ENCODE measurements around the gene RICTOR.
"Not testable (repeated sequence)": the region's sequence is repeated elsewhere in the genome, so short reads cannot be mapped to it uniquely, and the experiment has no call there.

RICTOR gene

GRCh38 chr5:39006650-39007049 lies 67.5 kb downstream of the RICTOR start:
- no peak for DNase-seq (ENCODE audit: low read depth, low spot score)

GRCh38 chr5:39005566-39006232 lies 68.5 kb downstream of the RICTOR start:
- no peak for DNase-seq (ENCODE audit: low read depth, low spot score)

- no peak for DNase-seq (ENCODE audit: low read depth, low spot score)
These were observed 72.5 kb downstream of the RICTOR start for GRCh38 chr5:39001683-39002082.

- no peak for DNase-seq (ENCODE audit: low read depth, low spot score)
These were observed 75.2 kb downstream of the RICTOR start for GRCh38 chr5:38999037-38999436.

GRCh38 chr5:38997591-38997990 lies 76.6 kb downstream of the RICTOR start:
- no peak for DNase-seq (ENCODE audit: low read depth, low spot score)

GRCh38 chr5:38996123-38996522 lies 78.1 kb downstream of the RICTOR start:
- DNase-seq (ENCODE audit: low read depth, low spot score) = no peak

GRCh38 chr5:38994324-38994927 lies 79.8 kb downstream of the RICTOR start:
- no peak for DNase-seq (ENCODE audit: low read depth, low spot score)

GRCh38 chr5:38989974-38990719 lies 84.1 kb downstream of the RICTOR start:
- DNase-seq (ENCODE audit: low read depth, low spot score) = not testable (repeated sequence)

GRCh38 chr5:38985909-38986452 lies 88.2 kb downstream of the RICTOR start:
- no peak for DNase-seq (ENCODE audit: low read depth, low spot score)

GRCh38 chr5:38979535-38979934 lies 94.7 kb downstream of the RICTOR start:
- no peak for DNase-seq (ENCODE audit: low read depth, low spot score)

GRCh38 chr5:38978036-38978435 lies 96.2 kb downstream of the RICTOR start:
- no peak for DNase-seq (ENCODE audit: low read depth, low spot score)

- DNase-seq (ENCODE audit: low read depth, low spot score) = no peak
These were observed 105.5 kb downstream of the RICTOR start for GRCh38 chr5:38968665-38969064.

- DNase-seq (ENCODE audit: low read depth, low spot score) = no peak
These were observed 112.5 kb downstream of the RICTOR start for GRCh38 chr5:38961691-38962090.

- DNase-seq (ENCODE audit: low read depth, low spot score) = no peak
These were observed 120.7 kb downstream of the RICTOR start for GRCh38 chr5:38953426-38954012.

- no peak for DNase-seq (ENCODE audit: low read depth, low spot score)
These were observed 125.7 kb downstream of the RICTOR start for GRCh38 chr5:38948501-38948900.

GRCh38 chr5:38944282-38944681 lies 129.9 kb downstream of the RICTOR start:
- no peak for DNase-seq (ENCODE audit: low read depth, low spot score)

GRCh38 chr5:38941912-38942311 lies 132.3 kb downstream of the RICTOR start:
- no peak for DNase-seq (ENCODE audit: low read depth, low spot score)

GRCh38 chr5:38940230-38940858 lies 133.9 kb downstream of the RICTOR start:
- no peak for DNase-seq (ENCODE audit: low read depth, low spot score)

GRCh38 chr5:38938973-38939372 lies 135.2 kb downstream of the RICTOR start:
- DNase-seq (ENCODE audit: low read depth, low spot score) = no peak

GRCh38 chr5:38938424-38938823 lies 135.8 kb downstream of the RICTOR start:
- no peak for DNase-seq (ENCODE audit: low read depth, low spot score)

- no peak for DNase-seq (ENCODE audit: low read depth, low spot score)
These were observed 137.9 kb downstream of the RICTOR start for GRCh38 chr5:38936269-38936668.

- DNase-seq (ENCODE audit: low read depth, low spot score) = no peak
These were observed 138.8 kb downstream of the RICTOR start for GRCh38 chr5:38935437-38935836.
